Activated naive CD8-positive, alpha-beta T cell (primary cell): Measurements from ENCODE around the gene PLAC9.
A peak's percentile ranks its signal among the peaks of the same experiment; 100 is the strongest.

Experiments
- H3K27ac Mint-ChIP-seq: one replicate; pipeline ENCODE4 v1.8.0; 2021; ENCODE audit warnings: mixed read lengths
- H3K27me3 Mint-ChIP-seq: one replicate; pipeline ENCODE4 v1.8.0; 2021; ENCODE audit warnings: mixed read lengths
- H3K36me3 Mint-ChIP-seq: one replicate; pipeline ENCODE4 v1.8.0; 2021; ENCODE audit warnings: mixed read lengths
- H3K4me1 Mint-ChIP-seq: one replicate; pipeline ENCODE4 v1.8.0; 2021; ENCODE audit warnings: low read depth, mixed read lengths
- H3K4me3 Mint-ChIP-seq: one replicate; pipeline ENCODE4 v1.8.0; 2021; ENCODE audit warnings: mild to moderate bottlenecking, mixed read lengths
- H3K9me3 Mint-ChIP-seq: one replicate; pipeline ENCODE4 v1.8.0; 2021; ENCODE audit warnings: low read depth, mixed read lengths

Gene PLAC9

DNA sequence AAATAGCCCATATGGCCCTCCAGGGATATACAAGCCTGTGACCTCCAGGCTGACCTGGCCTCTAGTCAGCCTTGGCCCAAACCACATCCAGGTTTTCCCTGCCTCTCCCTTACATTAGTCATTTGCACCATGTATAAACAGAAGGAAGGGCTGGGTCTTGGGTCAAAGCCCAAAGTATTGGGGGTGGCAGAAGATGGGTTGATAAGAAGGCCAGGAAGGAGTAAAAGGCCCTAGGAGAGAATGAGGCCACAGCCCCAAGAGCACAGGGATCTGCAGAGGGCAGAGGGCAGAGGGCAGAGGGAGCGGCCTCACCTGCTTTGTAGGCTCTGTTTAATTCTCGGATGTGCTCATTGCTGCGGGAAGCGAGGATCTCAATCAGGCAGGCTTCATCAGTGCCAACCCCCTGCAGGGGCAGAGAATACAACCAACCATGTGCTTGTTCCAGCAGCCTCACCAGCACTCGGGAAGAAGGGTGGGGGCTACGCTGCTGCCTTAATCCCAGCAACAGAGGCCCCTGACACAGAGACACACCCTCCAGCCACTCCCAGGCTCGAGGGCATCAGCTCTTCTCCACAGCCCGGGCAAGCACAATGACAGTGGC is 31.3 kb downstream of the PLAC9 start:
- Mint-ChIP-seq H3K9me3 (no peaks in the 10 kb centered on the region), H3K27ac (peak overlapping the region; percentile 69), H3K4me3 (no peak overlapping the region), H3K36me3 (no peaks in the 10 kb centered on the region), H3K4me1 (peaks cover 5% of the 10 kb centered on the region), H3K27me3 (no peaks in the 10 kb centered on the region)

DNA sequence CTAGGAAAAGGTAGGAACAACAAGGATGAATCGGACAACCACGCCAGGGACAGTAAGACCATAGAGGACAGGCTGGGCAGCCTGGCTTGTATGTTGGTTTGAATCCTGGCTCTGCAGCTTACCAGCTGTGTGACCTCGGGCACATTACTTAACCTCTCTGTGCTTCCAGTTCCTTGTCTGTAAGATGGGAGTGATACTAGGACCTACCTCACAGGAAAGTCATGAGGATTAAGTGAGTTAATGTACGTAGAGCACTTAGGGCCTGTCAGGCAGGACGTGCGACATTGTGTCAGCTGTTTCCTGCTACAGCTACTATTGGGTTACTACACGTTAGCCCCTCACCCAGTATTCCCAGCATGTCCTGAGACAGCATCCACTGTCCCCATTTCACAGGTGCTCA is 32.1 kb downstream of the PLAC9 start:
- Mint-ChIP-seq H3K4me1 (peaks cover 5% of the 10 kb centered on the region), H3K27me3 (no peaks in the 10 kb centered on the region), H3K4me3 (no peak overlapping the region), H3K27ac (peak overlapping the region; percentile 69), H3K9me3 (no peaks in the 10 kb centered on the region), H3K36me3 (no peaks in the 10 kb centered on the region)

DNA sequence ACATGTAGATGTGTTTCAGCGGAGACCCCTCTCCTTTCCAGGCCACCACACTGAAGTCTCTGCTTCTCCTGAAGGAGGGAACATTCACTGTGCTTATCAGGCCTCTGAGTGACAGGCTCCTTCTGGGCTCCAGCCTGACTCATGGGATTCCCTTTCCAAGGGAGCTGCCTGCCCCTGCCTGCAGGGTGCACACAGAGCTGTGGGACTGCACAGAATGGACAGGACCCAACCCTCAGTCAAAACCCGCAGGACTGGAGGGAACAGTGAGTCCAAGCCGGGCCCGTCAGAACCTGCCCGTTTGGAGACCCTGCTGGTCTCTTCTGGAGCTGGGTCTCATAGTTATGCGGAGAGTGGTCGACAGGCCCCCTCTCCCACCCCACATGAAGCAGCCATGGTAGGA is 32.6 kb downstream of the PLAC9 start:
- Mint-ChIP-seq H3K36me3 (no peaks in the 10 kb centered on the region), H3K27ac (peak overlapping the region; percentile 67), H3K4me1 (peaks cover 5% of the 10 kb centered on the region), H3K4me3 (no peak overlapping the region), H3K27me3 (no peaks in the 10 kb centered on the region), H3K9me3 (no peaks in the 10 kb centered on the region)

DNA sequence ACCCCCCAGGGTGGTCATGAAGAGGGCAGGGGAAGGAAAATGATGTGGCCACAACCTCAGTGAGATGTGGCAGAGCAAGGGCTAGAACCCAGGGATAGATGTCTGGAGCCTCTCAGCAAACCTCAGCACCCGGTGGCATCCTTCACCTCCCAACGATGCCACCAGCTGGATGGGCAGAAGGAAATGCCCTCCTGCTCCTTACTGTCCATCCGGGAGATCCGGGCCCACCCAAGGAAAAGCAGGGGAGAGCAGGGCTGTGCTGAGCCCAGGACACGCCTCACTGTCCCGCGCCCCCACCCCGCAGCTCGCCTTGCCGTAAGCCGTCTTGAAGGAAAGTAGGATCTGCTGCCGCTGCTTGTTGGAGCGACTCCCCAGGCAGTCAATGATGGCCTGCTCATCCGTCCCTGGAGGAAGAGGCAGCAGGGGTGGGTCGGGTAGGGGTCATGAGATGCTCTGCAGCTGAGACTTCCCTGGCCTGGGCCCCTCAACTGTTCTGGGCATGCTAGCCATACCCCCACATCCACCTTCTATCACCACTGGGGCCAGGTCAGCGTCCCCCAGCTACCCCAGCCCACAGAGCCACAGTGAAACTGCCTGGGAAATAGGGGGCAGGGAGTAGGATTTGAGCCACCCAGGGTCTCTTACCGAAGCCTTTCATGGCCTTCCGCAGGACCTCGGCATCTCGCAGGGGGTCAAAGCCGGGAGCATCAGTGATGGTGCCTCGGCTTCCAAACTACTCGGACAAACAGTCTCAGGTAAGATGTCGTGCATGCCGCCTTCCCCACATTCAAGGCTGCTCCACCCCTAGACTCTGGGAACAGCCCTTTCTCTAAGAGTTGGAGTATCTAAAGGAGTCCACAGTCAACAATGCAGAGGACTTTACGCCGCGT is 34.3 kb downstream of the PLAC9 start:
- no peak overlapping the region for H3K4me3 Mint-ChIP-seq
- H3K4me1 Mint-ChIP-seq, result peaks cover 3% of the 10 kb centered on the region
- no peaks in the 10 kb centered on the region for H3K9me3 Mint-ChIP-seq
- H3K27ac Mint-ChIP-seq, result no peak overlapping the region
- no peaks in the 10 kb centered on the region for H3K27me3 Mint-ChIP-seq
- H3K36me3 Mint-ChIP-seq, result no peaks in the 10 kb centered on the region

DNA sequence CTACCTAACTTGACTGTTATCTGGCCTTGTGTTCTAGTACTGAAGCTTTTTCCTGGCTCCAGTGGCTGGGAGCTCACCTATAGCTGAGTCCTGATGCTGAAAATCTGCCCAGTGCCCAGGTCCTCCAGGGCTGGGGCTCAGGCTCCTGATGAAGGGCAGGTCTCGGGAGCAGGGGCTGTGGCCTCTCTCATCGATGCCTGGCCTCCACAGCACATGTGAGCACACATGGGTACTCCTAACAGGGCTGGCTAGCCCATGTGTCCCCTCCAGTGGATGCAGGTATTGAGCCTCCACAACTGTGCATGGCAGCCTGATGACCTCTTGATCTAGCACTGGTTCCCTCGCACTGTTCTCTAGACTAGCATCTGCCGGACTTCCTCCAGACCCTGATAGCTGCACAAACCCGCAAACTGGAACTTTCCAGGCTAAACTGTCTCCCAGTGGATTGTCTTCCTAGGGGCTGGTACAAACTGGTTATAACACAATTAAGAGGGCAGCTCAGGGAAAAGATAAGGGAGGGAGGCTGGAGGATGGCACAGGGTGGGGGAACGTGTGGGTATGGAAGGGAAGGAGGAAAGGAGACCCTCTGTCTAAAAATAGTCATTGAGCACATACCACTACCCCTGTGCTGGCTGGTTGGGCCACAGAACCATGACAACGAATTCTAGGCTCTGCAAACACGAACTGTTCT is 35.1 kb downstream of the PLAC9 start:
- Mint-ChIP-seq H3K27ac (no peak overlapping the region), H3K9me3 (no peaks in the 10 kb centered on the region), H3K27me3 (no peaks in the 10 kb centered on the region), H3K36me3 (no peaks in the 10 kb centered on the region), H3K4me1 (peaks cover 6% of the 10 kb centered on the region), H3K4me3 (no peak overlapping the region)

DNA sequence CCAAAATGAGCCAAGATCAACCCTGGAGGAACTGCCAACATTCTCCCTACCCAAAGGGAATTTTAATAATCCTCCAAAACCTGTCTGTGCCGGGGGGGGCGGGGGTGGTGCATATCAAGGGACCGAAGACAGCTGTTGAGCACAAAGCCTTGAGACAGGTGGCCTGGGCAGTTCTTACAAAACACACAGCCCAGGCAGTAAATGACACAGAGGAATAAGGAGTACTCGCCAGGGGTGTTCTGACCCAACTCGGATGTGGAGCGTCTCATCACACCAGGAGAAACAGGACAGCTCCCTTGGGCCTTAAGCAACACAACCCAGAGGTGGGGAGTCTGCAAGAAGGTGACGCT is 35.6 kb downstream of the PLAC9 start:
- H3K27ac Mint-ChIP-seq, result no peak overlapping the region
- H3K4me3 Mint-ChIP-seq, result no peak overlapping the region

DNA sequence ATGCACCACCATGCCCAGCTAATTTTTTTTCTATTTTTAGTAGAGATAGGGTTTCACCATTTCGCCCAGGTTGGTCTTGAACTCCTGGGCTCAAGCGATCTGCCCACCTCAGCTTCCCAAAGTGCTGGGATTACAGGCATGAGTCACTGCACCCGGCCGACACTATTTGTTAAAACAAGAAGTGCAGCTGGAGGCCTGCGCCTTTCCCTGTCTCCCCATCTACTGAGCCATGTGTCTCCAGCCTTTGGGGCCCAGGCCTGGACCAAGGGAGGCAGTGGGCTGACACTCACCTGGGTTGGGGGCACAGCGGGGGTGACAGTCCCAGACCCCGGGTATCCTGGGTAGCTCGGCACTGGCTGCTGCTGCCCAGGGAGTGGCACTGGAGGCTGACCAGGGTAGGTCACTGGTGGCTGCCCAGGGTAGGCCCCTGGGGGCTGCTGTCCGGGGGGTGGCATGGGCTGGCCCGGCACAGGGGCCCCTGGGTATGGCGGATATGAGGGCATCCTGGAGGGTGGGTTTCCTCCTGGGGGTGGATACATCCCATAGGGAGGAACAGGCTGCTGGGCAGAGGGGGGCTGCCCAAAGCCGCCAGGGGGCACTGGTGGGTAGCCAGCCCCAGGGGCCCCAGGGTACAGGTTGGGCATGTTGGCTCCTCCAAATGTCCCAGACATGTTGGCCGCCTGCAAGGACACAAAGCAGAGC is 36.3 kb downstream of the PLAC9 start:
- no peaks in the 10 kb centered on the region for H3K27me3 Mint-ChIP-seq
- H3K27ac Mint-ChIP-seq, result peak overlapping the region; percentile 74
- H3K9me3 Mint-ChIP-seq, result no peaks in the 10 kb centered on the region
- no peak overlapping the region for H3K4me3 Mint-ChIP-seq
- peaks cover 12% of the 10 kb centered on the region for H3K4me1 Mint-ChIP-seq
- H3K36me3 Mint-ChIP-seq, result no peaks in the 10 kb centered on the region

More for the DNA sequence above, 35.6 kb downstream of the PLAC9 start:
- peaks cover 7% of the 10 kb centered on the region for H3K4me1 Mint-ChIP-seq
- H3K36me3 Mint-ChIP-seq, result no peaks in the 10 kb centered on the region
- no peaks in the 10 kb centered on the region for H3K9me3 Mint-ChIP-seq
- H3K27me3 Mint-ChIP-seq, result no peaks in the 10 kb centered on the region

DNA sequence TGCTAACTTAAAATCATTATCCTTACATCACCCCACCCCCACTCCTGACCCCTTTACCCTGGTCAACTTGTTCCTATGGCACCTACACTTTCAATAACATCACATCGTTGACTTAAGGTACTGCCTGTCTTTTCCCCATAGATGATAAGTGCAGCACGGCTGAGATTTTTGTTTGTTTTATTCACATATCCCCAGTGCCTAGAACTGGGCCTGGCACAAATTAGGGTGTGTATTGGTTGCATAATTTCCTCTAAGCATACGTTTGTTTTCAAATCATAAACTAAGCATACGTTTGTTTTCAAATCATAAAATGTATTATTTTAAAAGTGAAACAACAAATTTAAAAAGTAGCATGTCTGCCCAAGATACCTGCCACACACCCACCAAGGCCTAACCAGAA is 37.5 kb downstream of the PLAC9 start:
- Mint-ChIP-seq H3K27ac (peak overlapping the region; percentile 74), H3K4me3 (no peak overlapping the region), H3K4me1 (peaks cover 16% of the 10 kb centered on the region), H3K9me3 (no peaks in the 10 kb centered on the region), H3K36me3 (no peaks in the 10 kb centered on the region), H3K27me3 (no peaks in the 10 kb centered on the region)

DNA sequence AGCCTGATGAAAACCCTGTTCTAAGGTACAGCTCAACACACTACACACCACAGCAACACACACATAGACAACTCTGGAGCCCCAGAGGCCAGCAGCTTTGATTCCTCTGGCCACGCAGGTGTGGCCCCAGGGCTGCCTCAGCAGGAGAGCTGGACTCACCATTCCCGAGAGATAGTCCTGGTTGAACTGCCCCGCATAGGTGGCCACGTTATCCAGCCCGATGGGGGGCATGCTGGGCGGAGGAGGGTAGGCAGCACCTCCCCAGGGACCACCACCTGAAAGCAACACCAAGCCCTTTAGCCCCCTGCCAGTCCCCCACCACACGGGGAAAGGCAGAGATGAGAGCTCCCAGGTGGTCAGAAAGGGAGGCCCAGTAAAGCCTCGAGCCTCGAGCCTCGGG is 38.1 kb downstream of the PLAC9 start:
- H3K27me3 Mint-ChIP-seq, result no peaks in the 10 kb centered on the region
- no peaks in the 10 kb centered on the region for H3K9me3 Mint-ChIP-seq
- H3K27ac Mint-ChIP-seq, result peak overlapping the region; percentile 34
- H3K4me1 Mint-ChIP-seq, result peaks cover 19% of the 10 kb centered on the region
- no peak overlapping the region for H3K4me3 Mint-ChIP-seq
- no peaks in the 10 kb centered on the region for H3K36me3 Mint-ChIP-seq

DNA sequence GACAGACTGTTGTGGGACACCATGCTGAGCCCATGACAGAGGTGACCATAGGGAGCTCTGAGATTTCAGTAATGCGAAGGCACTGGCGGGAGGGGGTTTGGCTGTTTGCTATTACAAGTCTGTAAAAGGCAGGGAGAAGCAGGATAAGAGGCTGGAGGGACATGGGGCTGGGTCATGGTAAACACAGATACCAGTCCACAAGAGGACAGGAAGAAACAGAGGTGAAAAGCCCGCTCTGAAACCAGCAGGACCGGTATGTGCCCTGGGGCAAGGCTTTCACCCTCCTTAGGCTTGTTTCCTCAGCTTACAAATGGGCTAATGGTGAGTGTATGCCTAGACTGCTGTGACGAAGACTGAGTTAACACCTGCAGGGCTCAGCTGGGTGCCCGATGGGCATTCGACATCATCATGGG is 38.7 kb downstream of the PLAC9 start:
- H3K27me3 Mint-ChIP-seq, result no peaks in the 10 kb centered on the region
- H3K4me1 Mint-ChIP-seq, result peaks cover 23% of the 10 kb centered on the region
- H3K27ac Mint-ChIP-seq, result peak overlapping the region; percentile 73
- H3K9me3 Mint-ChIP-seq, result no peaks in the 10 kb centered on the region
- H3K4me3 Mint-ChIP-seq, result no peak overlapping the region
- no peaks in the 10 kb centered on the region for H3K36me3 Mint-ChIP-seq

DNA sequence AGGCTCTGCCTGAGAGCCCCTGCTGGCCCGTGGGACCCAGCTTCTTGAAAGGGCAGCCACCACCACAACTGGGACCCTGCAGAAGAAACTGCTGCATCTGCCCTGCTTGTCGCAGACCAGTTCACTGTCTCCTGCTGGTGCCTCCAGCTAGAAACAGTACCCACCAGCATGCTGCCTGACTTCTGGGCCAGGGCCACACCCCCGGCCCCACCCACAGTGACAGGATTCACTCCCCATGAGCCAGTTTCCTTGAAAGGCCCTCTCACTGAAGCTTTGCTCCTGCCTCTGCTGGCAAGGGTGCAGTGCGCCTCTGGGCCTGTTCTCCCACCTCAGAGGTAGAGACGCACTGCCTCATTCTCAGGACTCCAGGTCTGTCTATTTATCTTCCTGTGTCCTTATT is 40.4 kb downstream of the PLAC9 start:
- H3K27ac Mint-ChIP-seq, result peak overlapping the region; percentile 34
- H3K27me3 Mint-ChIP-seq, result no peaks in the 10 kb centered on the region
- H3K4me1 Mint-ChIP-seq, result peaks cover 35% of the 10 kb centered on the region
- H3K4me3 Mint-ChIP-seq, result no peak overlapping the region
- no peaks in the 10 kb centered on the region for H3K9me3 Mint-ChIP-seq
- no peaks in the 10 kb centered on the region for H3K36me3 Mint-ChIP-seq

DNA sequence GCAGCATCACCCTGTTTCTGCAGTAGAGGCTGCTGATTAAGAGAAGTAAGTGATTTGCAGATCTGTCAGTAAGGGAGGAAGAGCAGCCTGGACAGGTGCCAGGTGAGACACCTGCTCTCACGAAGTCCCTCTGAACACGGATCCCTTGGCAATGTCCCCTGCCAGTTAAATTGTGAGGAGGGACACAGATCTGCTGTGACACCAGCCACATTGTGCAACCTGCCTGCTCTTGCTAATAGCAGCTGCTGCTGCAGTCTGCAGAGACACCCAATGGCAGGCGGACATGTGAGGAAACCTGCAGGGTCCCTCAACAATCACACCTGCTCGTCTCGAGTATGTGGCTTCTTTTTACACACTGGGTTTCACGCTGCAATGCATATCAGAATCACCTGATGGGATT is 40.9 kb downstream of the PLAC9 start:
- peak overlapping the region; percentile 34 for H3K27ac Mint-ChIP-seq
- H3K9me3 Mint-ChIP-seq, result no peaks in the 10 kb centered on the region
- no peak overlapping the region for H3K4me3 Mint-ChIP-seq
- peaks cover 40% of the 10 kb centered on the region for H3K4me1 Mint-ChIP-seq
- H3K36me3 Mint-ChIP-seq, result no peaks in the 10 kb centered on the region
- no peaks in the 10 kb centered on the region for H3K27me3 Mint-ChIP-seq

DNA sequence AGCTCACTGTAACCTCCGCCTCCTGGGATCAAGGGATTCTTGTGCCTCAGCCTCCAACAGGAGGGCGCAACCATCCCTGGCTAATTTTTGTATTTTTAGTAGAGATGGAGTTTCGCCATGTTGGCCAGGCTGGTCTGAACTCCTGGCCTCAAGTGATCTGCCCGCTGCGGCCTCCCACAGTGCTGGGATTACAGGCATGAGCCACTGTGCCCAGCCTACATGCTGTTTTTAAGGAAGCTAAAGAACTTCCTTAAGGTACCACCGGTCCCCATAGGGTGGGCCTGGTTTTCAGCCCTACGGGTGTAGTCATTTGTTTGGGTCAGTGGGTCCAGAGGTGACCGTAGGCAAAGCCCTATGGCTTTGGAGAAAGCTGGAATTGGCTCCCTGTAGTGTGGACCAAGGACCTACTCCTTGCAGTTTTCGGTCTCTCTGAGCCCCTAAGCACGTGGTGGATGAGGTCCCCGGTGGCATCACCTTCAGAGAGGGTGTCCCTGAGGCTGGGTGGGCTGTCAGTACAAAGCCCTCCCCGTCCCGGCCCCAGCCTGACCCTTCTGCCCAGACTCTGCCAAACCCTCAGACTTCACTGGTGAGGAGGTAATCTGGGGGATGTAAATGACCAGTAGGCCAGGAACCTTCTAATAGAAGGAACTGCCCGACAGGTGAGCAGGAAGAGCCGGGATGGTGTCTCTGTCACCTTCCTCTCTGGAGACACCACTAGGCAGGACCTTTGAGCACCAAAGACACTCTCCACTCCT is 42.3 kb downstream of the PLAC9 start:
- Mint-ChIP-seq H3K9me3 (no peaks in the 10 kb centered on the region), H3K36me3 (no peaks in the 10 kb centered on the region), H3K27ac (peak overlapping the region; percentile 16), H3K27me3 (no peaks in the 10 kb centered on the region), H3K4me1 (peaks cover 45% of the 10 kb centered on the region), H3K4me3 (no peak overlapping the region)

DNA sequence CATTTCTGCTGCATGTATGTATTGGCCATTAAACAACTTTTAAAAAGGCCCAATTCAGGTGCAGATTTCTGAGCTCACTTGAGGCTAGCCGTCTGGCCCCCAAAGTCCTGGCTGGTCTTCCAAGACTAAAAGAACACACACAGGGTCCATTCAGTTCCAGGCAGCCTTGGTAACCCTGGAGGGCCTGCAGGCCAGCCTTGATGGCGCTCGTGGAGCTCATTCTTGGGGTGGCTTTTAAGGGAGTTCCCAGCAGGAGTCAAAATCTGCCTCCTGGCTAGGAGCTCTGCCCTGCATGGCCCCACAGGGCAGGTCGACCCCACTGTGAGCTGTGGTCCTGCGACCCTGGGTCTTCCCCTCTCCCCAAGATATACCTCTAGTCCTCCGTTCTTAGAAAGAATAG is 44.0 kb downstream of the PLAC9 start:
- Mint-ChIP-seq H3K9me3 (no peaks in the 10 kb centered on the region), H3K36me3 (peaks cover 3% of the 10 kb centered on the region)

More for the DNA sequence above, 44.0 kb downstream of the PLAC9 start:
- Mint-ChIP-seq H3K27ac (peak overlapping the region; percentile 34), H3K4me3 (no peak overlapping the region), H3K27me3 (no peaks in the 10 kb centered on the region), H3K4me1 (peaks cover 58% of the 10 kb centered on the region)
